ENCODE results near the gene IPO13.

DNA sequence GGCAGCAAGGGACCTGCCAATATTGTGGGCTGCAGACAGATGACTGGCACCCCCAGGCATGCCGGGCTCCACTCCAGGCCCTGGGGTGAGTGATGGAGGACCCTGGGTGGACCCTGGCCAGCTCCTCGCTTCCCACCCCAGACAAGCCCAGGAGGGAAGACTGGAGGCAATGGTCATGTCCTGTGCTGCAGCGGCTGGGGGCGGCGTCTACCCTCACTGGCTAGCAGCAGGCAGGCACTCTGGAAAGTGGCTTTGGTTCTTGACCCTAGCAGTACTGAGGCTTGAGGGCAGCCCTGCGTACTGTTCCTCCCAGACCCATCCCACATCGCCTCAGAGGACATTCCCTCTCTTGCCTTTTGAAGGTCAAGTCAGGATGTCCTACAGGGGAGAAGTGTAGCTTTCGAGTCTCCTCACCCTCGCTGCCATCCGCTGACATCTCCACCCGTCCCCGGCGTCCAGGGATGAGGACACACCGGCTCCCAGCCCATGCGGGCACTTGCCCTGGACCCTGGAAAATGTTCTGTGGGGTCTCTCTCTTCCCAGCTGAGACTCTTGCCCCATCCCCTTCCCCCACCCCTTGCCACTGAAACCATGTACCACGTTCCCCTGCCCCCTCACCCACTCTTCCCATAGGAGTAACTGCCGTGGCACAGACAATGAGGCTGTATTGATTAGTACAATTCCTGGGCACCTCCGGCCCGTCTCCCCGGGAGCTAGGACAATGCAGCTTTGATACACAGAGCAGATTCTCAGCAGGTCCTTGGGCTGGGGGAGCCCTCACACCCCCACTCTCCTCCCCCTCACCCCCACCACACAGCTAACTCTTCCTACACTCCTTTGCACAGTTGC is 69.5 kb downstream of the IPO13 start:
- TF ChIP-seq, protein P1, sequence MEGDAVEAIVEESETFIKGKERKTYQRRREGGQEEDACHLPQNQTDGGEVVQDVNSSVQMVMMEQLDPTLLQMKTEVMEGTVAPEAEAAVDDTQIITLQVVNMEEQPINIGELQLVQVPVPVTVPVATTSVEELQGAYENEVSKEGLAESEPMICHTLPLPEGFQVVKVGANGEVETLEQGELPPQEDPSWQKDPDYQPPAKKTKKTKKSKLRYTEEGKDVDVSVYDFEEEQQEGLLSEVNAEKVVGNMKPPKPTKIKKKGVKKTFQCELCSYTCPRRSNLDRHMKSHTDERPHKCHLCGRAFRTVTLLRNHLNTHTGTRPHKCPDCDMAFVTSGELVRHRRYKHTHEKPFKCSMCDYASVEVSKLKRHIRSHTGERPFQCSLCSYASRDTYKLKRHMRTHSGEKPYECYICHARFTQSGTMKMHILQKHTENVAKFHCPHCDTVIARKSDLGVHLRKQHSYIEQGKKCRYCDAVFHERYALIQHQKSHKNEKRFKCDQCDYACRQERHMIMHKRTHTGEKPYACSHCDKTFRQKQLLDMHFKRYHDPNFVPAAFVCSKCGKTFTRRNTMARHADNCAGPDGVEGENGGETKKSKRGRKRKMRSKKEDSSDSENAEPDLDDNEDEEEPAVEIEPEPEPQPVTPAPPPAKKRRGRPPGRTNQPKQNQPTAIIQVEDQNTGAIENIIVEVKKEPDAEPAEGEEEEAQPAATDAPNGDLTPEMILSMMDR (IDR thresholded peaks at IDR 0.05), result no peak
- TF ChIP-seq POLR2A (IDR thresholded peaks at IDR 0.05), result no peak
